ENCODE results near the gene TRIM29. TPM values are rescaled to one million over a fixed set of nuclear protein-coding genes. Genes with fewer than 3 reads are reported as not detected.

Gene TRIM29
- total RNA-seq, 1 donor from 2014 or later = not detected

GRCh38 chr11:120089036-120090001, 48.6 kb downstream of the TRIM29 start:
- no peak for TF ChIP-seq CTCF (IDR thresholded peaks at IDR 0.05; ENCODE audit: unreplicated experiment)
- no peak overlapping the region for H3K27ac Mint-ChIP-seq (ENCODE audit: unreplicated experiment)
- H3K27me3 Mint-ChIP-seq (ENCODE audit: unreplicated experiment) = peaks cover 11% of the 10 kb centered on the region
- H3K4me1 Mint-ChIP-seq (ENCODE audit: unreplicated experiment) = no peaks in the 10 kb centered on the region
- H3K9me3 Mint-ChIP-seq (ENCODE audit: unreplicated experiment) = peaks cover 6% of the 10 kb centered on the region
- H3K4me3 Mint-ChIP-seq (ENCODE audit: unreplicated experiment) = no peak overlapping the region
- peaks cover 8% of the 10 kb centered on the region for H3K36me3 Mint-ChIP-seq (ENCODE audit: low read depth, unreplicated experiment)
- no peak for DNase-seq (ENCODE audit: low spot score)

- no peak for TF ChIP-seq CTCF (IDR thresholded peaks at IDR 0.05; ENCODE audit: unreplicated experiment)
- Mint-ChIP-seq H3K9me3 (ENCODE audit: unreplicated experiment) (peaks cover 11% of the 10 kb centered on the region), H3K36me3 (ENCODE audit: low read depth, unreplicated experiment) (peaks cover 12% of the 10 kb centered on the region), H3K27me3 (ENCODE audit: unreplicated experiment) (peaks cover 17% of the 10 kb centered on the region), H3K4me1 (ENCODE audit: unreplicated experiment) (no peaks in the 10 kb centered on the region), H3K4me3 (ENCODE audit: unreplicated experiment) (no peak overlapping the region), H3K27ac (ENCODE audit: unreplicated experiment) (no peak overlapping the region)
- DNase-seq (ENCODE audit: low spot score) = no peak
Observed at GRCh38 chr11:120088056-120088455, 49.9 kb downstream of the TRIM29 start.

- no peak for TF ChIP-seq CTCF (IDR thresholded peaks at IDR 0.05; ENCODE audit: unreplicated experiment)
- Mint-ChIP-seq H3K4me1 (ENCODE audit: unreplicated experiment) (no peaks in the 10 kb centered on the region), H3K9me3 (ENCODE audit: unreplicated experiment) (peaks cover 16% of the 10 kb centered on the region), H3K27me3 (ENCODE audit: unreplicated experiment) (peaks cover 19% of the 10 kb centered on the region), H3K36me3 (ENCODE audit: low read depth, unreplicated experiment) (peaks cover 16% of the 10 kb centered on the region), H3K27ac (ENCODE audit: unreplicated experiment) (peak overlapping the region; percentile 58), H3K4me3 (ENCODE audit: unreplicated experiment) (no peak overlapping the region)
- DNase-seq (ENCODE audit: low spot score) = no peak
Observed at GRCh38 chr11:120086651-120087050, 51.3 kb downstream of the TRIM29 start.

- Mint-ChIP-seq H3K4me3 (ENCODE audit: unreplicated experiment) (no peak overlapping the region), H3K9me3 (ENCODE audit: unreplicated experiment) (peaks cover 19% of the 10 kb centered on the region), H3K36me3 (ENCODE audit: low read depth, unreplicated experiment) (peaks cover 21% of the 10 kb centered on the region), H3K27ac (ENCODE audit: unreplicated experiment) (no peak overlapping the region), H3K4me1 (ENCODE audit: unreplicated experiment) (peaks cover 10% of the 10 kb centered on the region), H3K27me3 (ENCODE audit: unreplicated experiment) (peaks cover 17% of the 10 kb centered on the region)
- peak; percentile 48 for DNase-seq (ENCODE audit: low spot score)
- TF ChIP-seq CTCF (IDR thresholded peaks at IDR 0.05; ENCODE audit: unreplicated experiment) = peak; percentile 77
Observed at GRCh38 chr11:120079750-120080610, 57.9 kb downstream of the TRIM29 start.

Measured in endothelial cell (in vitro differentiated cells).